ENCODE measurements around the gene FUT1. TPM values are rescaled to one million over a fixed set of nuclear protein-coding genes. Genes with fewer than 3 reads are reported as not detected.

The FUT1 gene
- total RNA-seq (2022) (10.5 and 14.7 TPM in 2 replicates), Bru-seq, nascent RNA (percentile 56 among the genes with signal in this experiment), BruChase-seq, experiment 1, labeled RNA remaining after a 6-hour chase (percentile 82 among the genes with signal in this experiment), BruChase-seq, experiment 2, labeled RNA remaining after a 2-hour chase (percentile 77 among the genes with signal in this experiment)
- long read RNA-seq, full-length matches to known transcripts = 1 of 34 reads
- long read RNA-seq, partial matches to known transcripts = 17 of 34 reads
- long read RNA-seq, other reads (novel, unspliced or antisense) = 16 of 34 reads

DNA sequence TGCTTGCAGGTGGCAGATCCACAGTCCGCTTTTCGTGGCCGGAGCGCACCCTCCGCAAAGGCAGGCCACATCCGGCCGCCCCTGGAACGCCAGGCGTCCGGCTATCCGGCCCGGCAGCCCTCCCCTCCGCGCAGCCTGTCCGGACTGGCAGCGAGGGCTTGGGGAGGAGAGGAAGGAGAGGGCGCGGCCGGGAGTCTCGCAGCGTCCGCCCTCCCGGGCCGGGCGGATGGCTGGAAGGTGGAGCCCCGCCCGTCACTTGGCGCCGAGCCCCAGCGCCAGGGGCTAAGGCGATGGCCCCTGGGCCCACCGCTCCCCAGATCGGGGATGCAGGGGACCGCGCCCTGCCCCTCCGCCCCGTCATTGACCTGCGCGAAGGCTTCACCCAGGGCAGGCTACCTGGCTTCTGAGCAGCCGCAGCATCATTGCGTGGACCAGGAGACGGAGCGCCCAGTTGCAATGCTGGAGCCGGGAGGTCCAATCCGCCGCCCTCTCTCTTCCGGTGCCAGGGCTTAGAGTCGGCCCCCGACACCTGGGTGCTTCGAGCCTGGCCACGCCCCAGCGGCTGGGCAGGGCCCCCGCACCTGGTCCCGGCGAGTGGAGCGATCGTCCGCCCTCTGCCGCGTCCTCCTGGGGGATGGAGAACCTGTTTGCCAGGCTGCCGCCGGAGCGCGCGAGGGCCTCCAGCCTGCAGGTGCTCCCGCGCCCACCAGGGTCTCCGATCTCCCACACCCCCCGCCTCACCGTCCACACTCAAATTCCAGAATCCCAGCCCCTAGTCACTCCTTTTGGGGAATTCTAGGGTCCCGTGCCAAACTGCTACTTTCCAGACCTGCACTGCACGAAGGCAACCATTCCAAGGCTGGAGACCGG lies at the start of gene FUT1:
Gene FUT1 (minus strand): TSS at position 146 of the 870 bp plus-strand sequence. CDS start 1,360 bp downstream, outside the sequence.
- no TSS peak for BruUV-seq (replicated peaks)
- intact Hi-C loops (cut with micrococcal nuclease) = no loop called here
- H3K9me3 Mint-ChIP-seq (ENCODE audit: unreplicated experiment) = no peaks in the 10 kb centered on the region
- peaks cover 29% of the 10 kb centered on the region for H3K4me1 Mint-ChIP-seq (ENCODE audit: insufficient read depth, unreplicated experiment)
- CTCF ChIA-PET = no interaction called here
- H3K27ac Mint-ChIP-seq (ENCODE audit: low read depth, unreplicated experiment) = peak within 1 kb of the TSS; percentile 17
- POLR2A ChIA-PET = interaction anchor here (1.2 to 1.5 kb wide), 2 partner anchors 14 to 32 kb away, joined by 4 to 10 read pairs; no protein-coding TSS in a partner anchor
- H3K4me3 Mint-ChIP-seq (ENCODE audit: unreplicated experiment) = peak within 1 kb of the TSS; percentile 77
- TF ChIP-seq, protein P1, sequence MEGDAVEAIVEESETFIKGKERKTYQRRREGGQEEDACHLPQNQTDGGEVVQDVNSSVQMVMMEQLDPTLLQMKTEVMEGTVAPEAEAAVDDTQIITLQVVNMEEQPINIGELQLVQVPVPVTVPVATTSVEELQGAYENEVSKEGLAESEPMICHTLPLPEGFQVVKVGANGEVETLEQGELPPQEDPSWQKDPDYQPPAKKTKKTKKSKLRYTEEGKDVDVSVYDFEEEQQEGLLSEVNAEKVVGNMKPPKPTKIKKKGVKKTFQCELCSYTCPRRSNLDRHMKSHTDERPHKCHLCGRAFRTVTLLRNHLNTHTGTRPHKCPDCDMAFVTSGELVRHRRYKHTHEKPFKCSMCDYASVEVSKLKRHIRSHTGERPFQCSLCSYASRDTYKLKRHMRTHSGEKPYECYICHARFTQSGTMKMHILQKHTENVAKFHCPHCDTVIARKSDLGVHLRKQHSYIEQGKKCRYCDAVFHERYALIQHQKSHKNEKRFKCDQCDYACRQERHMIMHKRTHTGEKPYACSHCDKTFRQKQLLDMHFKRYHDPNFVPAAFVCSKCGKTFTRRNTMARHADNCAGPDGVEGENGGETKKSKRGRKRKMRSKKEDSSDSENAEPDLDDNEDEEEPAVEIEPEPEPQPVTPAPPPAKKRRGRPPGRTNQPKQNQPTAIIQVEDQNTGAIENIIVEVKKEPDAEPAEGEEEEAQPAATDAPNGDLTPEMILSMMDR (IDR thresholded peaks at IDR 0.05; ENCODE audit: unreplicated experiment) = no peak
- H3K36me3 Mint-ChIP-seq (ENCODE audit: insufficient read depth, unreplicated experiment) = peaks cover 12% of the 10 kb centered on the region
- peak; percentile 91 for DNase-seq (ENCODE audit: unreplicated experiment)
- no peaks in the 10 kb centered on the region for H3K27me3 Mint-ChIP-seq (ENCODE audit: insufficient read depth, unreplicated experiment)

DNA sequence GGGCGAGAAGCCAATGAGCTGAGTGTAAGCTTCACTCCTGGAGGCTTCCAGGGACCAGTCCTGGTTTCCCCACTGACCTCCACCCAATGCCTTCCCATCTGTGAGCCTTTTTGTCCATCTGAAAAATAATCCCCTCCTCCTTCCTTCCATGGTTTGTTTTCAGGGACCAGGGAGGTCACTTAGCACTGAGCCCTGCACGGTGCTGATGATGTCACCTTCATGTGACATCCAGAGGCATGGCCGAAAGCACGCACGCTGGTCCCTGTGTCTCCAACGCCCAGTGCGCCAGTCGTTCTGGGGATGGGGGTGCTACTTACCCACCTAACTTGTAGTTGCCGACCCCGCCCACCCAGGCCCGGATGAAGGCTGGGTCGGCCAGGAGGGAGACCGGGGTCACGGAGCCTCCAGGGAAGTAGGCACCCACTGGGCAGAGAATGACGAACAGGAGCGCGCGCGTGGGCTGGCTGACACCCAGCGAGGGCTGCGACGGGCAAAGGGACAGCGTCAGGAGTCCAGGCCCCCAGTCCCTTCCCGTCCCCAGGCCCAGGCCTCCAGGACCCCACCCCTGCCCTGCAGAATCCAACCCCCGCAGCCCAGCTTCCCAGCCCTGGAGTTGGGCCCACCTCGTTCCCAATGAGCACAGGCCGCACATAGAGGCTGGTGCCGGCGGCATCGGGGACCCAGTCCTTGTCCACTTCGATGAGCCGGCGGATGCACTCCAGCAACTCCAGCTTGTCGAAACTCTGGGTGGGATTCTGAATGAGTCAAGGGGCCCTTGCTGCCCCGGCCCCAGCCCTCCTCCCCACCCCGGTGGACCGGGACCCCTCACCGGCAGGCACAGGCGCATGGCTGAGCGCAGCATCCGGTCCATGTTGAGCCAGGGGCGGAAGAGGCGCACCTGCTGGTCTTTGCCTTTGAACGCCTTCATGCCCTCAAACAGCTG lies 47.2 kb upstream of the FUT1 start:
- TF ChIP-seq, protein P1 (IDR thresholded peaks at IDR 0.05; ENCODE audit: unreplicated experiment) = no peak
- no TSS peak for BruUV-seq (replicated peaks)

DNA sequence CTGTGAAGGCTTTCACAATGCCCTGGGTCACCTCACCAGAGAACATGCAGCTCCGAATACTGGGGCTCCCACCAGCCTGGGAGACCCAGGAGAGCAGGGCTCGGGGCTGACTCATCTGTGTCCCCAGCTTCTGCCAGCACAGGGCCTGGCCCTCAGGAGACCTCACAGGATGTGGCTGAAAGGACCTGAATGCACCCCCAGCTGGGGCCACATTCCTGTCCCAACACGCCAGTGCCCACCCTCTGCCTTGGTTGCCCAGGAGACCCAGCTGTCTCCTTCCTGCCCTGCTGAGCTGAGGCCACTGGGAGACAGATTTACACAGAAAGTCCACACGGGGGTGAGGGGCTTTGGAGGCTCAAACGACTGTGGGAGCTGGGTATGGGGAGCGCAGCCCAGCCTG lies 46.5 kb upstream of the FUT1 start:
- intact Hi-C loops (cut with micrococcal nuclease) = no loop called here
- ChIA-PET POLR2A (interaction anchor here (1.1 to 1.8 kb wide), 2 partner anchors 11 to 154 kb away, joined by 4 to 5 read pairs; partner anchors contain the start of genes BCAT2 and CA11), CTCF (interaction anchor here (0.7 to 2.1 kb wide), 5 partner anchors 8 to 44 kb away, joined by 3 to 7 read pairs (median 5); partner anchors contain the start of gene HSD17B14)
- peak; percentile 45 for DNase-seq (ENCODE audit: unreplicated experiment)
- Mint-ChIP-seq H3K27me3 (ENCODE audit: insufficient read depth, unreplicated experiment) (no peaks in the 10 kb centered on the region), H3K4me3 (ENCODE audit: unreplicated experiment) (no peak overlapping the region), H3K27ac (ENCODE audit: low read depth, unreplicated experiment) (peak overlapping the region; percentile 9), H3K9me3 (ENCODE audit: unreplicated experiment) (no peaks in the 10 kb centered on the region), H3K4me1 (ENCODE audit: insufficient read depth, unreplicated experiment) (peaks cover 6% of the 10 kb centered on the region), H3K36me3 (ENCODE audit: insufficient read depth, unreplicated experiment) (peaks cover 4% of the 10 kb centered on the region)
- TF ChIP-seq, protein P1 (IDR thresholded peaks at IDR 0.05; ENCODE audit: unreplicated experiment) = no peak
- BruUV-seq (replicated peaks) = no TSS peak

More for the DNA sequence above, 47.2 kb upstream of the FUT1 start:
- H3K9me3 Mint-ChIP-seq (ENCODE audit: unreplicated experiment) = no peaks in the 10 kb centered on the region
- H3K36me3 Mint-ChIP-seq (ENCODE audit: insufficient read depth, unreplicated experiment) = peaks cover 6% of the 10 kb centered on the region
- POLR2A ChIA-PET = interaction anchor here (1.1 to 2.5 kb wide), 3 partner anchors 11 to 154 kb away, joined by 4 to 8 read pairs (median 5); partner anchors contain the start of genes BCAT2 and CA11
- no peaks in the 10 kb centered on the region for H3K27me3 Mint-ChIP-seq (ENCODE audit: insufficient read depth, unreplicated experiment)
- H3K4me3 Mint-ChIP-seq (ENCODE audit: unreplicated experiment) = no peak overlapping the region
- H3K4me1 Mint-ChIP-seq (ENCODE audit: insufficient read depth, unreplicated experiment) = peaks cover 2% of the 10 kb centered on the region
- intact Hi-C loops (cut with micrococcal nuclease) = no loop called here
- DNase-seq (ENCODE audit: unreplicated experiment) = no peak
- peak overlapping the region; percentile 9 for H3K27ac Mint-ChIP-seq (ENCODE audit: low read depth, unreplicated experiment)
- CTCF ChIA-PET = interaction anchor here (0.6 to 2.1 kb wide), 6 partner anchors 8 to 1555 kb away, joined by 3 to 7 read pairs (median 4); partner anchors contain the start of gene HSD17B14

Measured in MCF 10A (cell line).